PC-9 (cell line): Measurements from ENCODE around the gene SETD6. TPM values are rescaled to one million over a fixed set of nuclear protein-coding genes. Genes with fewer than 3 reads are reported as not detected.

Experiments
- BruUV-seq: library from RNA; stranded (reverse); fragments of 400-500 nt; replicated peaks from 2 replicates; lab custom pipeline; 2021; lab: Mats Ljungman, UMichigan
- CTCF ChIA-PET: fragments of 300-600 bp; sonication (Branson Sonifier 250); formaldehyde crosslinking; loops from one replicate; lab custom pipeline; 2022; ENCODE audit warnings: antibody characterized with exemption; lab: Charles Lee
- POLR2A ChIA-PET: fragments of 300-600 bp; sonication (Branson Sonifier 250); formaldehyde crosslinking; loops from one replicate; lab custom pipeline; 2022; ENCODE audit warnings: antibody characterized with exemption; ENCODE audit not compliant: unreplicated experiment; lab: Charles Lee
- DNase-seq, 2 experiments: peaks; one replicate each; pipeline versions ENCODE4 v3.0.0 to v3.0.0-alpha.2; 2015 to 2022; ENCODE audit warnings: mixed read lengths in 1 of 2
- H2AFZ ChIP-seq: fragments of 200-600 bp; sonication (generic); 2 replicates; pipeline ENCODE4 v1.8.1; 2017; ENCODE audit warnings: antibody characterized with exemption
- H3F3A ChIP-seq: fragments of 200-600 bp; sonication (generic); 2 replicates; pipeline ENCODE4 v1.8.1; 2017; ENCODE audit warnings: antibody characterized with exemption, mild to moderate bottlenecking, low read depth; ENCODE audit not compliant: insufficient read depth
- H3K27ac ChIP-seq: fragments of 200-600 bp; sonication (generic); 2 replicates; pipeline ENCODE4 v1.6.1; 2016; ENCODE audit warnings: mixed run types
- H3K27me3 ChIP-seq: fragments of 200-600 bp; sonication (generic); 2 replicates; pipeline ENCODE4 v1.6.1; 2016; ENCODE audit warnings: low read depth, mixed run types; ENCODE audit not compliant: insufficient read depth
- H3K36me3 ChIP-seq: fragments of 200-600 bp; sonication (generic); 2 replicates; pipeline ENCODE4 v1.6.1; 2016; ENCODE audit warnings: low read depth, mixed run types
- H3K4me1 ChIP-seq: fragments of 200-600 bp; sonication (generic); replicated peaks from 2 replicates; pipeline ENCODE4 v1.6.1; 2016; ENCODE audit warnings: mixed run types; ENCODE audit not compliant: insufficient read depth
- H3K4me2 ChIP-seq: fragments of 200-600 bp; sonication (generic); 2 replicates; pipeline ENCODE4 v1.6.1; 2017; ENCODE audit warnings: mixed run types
- H3K4me3 ChIP-seq: fragments of 200-600 bp; sonication (generic); 2 replicates; pipeline ENCODE4 v1.6.1; 2016; ENCODE audit warnings: mixed run types
- H3K79me2 ChIP-seq: fragments of 200-600 bp; sonication (generic); 2 replicates; pipeline ENCODE4 v1.6.1; 2017; ENCODE audit warnings: low read depth, mixed run types
- H3K9me2 ChIP-seq: fragments of 200-600 bp; sonication (generic); 2 replicates; pipeline ENCODE4 v1.8.1; 2017; ENCODE audit warnings: mild to moderate bottlenecking; ENCODE audit not compliant: insufficient read depth
- H3K9me3 ChIP-seq: fragments of 200-600 bp; sonication (generic); 2 replicates; pipeline ENCODE4 v1.8.1; 2016; ENCODE audit warnings: low read depth; ENCODE audit not compliant: insufficient read depth
- H4K20me1 ChIP-seq: fragments of 200-600 bp; sonication (generic); 2 replicates; pipeline ENCODE4 v1.8.1; 2017; ENCODE audit not compliant: insufficient read depth
- CTCF ChIP-seq: fragments of 200-600 bp; sonication (generic); conservative IDR thresholded peaks from 2 replicates; pipeline ENCODE4 v1.6.1; 2017; ENCODE audit warnings: mixed run types, antibody characterized with exemption, mild to moderate bottlenecking, moderate library complexity
- EZH2 ChIP-seq: fragments of 200-600 bp; sonication (generic); IDR thresholded peaks from 2 replicates; pipeline ENCODE4 v1.8.0; 2017; ENCODE audit warnings: antibody characterized with exemption, low read depth
- intact Hi-C: fragments of 100-400 bp; cut with micrococcal nuclease; formaldehyde crosslinking; loops from one replicate; pipeline ENCODE4 v1.10.0; 2022; ENCODE audit not compliant: unreplicated experiment
- total RNA-seq: library from RNA; stranded (reverse); gene quantifications from 2 replicates; pipeline ENCODE4 v1.2.3, GENCODE V29; 2021

SETD6 gene
- total RNA-seq, 1 experiment from 2014 or later: 21.4 TPM

GRCh38 chr16:58467905-58468304, 47.4 kb upstream of the SETD6 start:
- Histone ChIP-seq H4K20me1 (no peaks in the 10 kb centered on the region), H3K4me1 (no peaks in the 10 kb centered on the region), H3K27me3 (peaks cover 9% of the 10 kb centered on the region; the same call in 1 of the 2 replicates), H3K36me3 (no peaks in the 10 kb centered on the region), H3F3A (no peaks in the 10 kb centered on the region), H3K27ac (no peak overlapping the region), H3K4me3 (no peak overlapping the region), H3K9me3 (no peaks in the 10 kb centered on the region), H2AFZ (no peak overlapping the region), H3K79me2 (no peaks in the 10 kb centered on the region), H3K4me2 (no peak overlapping the region), H3K9me2 (no peaks in the 10 kb centered on the region)
- ChIA-PET CTCF (no interaction called here), POLR2A (no interaction called here)
- TF ChIP-seq CTCF (no peak), EZH2 (no peak)
- DNase-seq: no peak
- BruUV-seq: no TSS peak
- intact Hi-C loops: no loop called here

GRCh38 chr16:58471209-58471975, 43.9 kb upstream of the SETD6 start:
- ChIA-PET POLR2A (no interaction called here), CTCF (no interaction called here)
- Histone ChIP-seq H3F3A (no peaks in the 10 kb centered on the region), H3K36me3 (no peaks in the 10 kb centered on the region), H3K27ac (no peak overlapping the region), H3K79me2 (no peaks in the 10 kb centered on the region), H3K4me2 (no peak overlapping the region), H3K4me1 (no peaks in the 10 kb centered on the region), H2AFZ (no peak overlapping the region), H3K9me2 (no peaks in the 10 kb centered on the region), H4K20me1 (no peaks in the 10 kb centered on the region), H3K4me3 (no peak overlapping the region), H3K9me3 (no peaks in the 10 kb centered on the region), H3K27me3 (no peaks in the 10 kb centered on the region)
- no peak for DNase-seq
- BruUV-seq: no TSS peak
- no peak for TF ChIP-seq CTCF
- TF ChIP-seq EZH2: no peak
- intact Hi-C loops: no loop called here

- CTCF ChIA-PET: interaction anchor here (0.6 kb wide), 1 partner anchor 370 kb away, joined by 8 read pairs; no protein-coding TSS in a partner anchor
Observed at GRCh38 chr16:58472266-58472665, 43.1 kb upstream of the SETD6 start.

More at GRCh38 chr16:58472266-58472665, 43.1 kb upstream of the SETD6 start:
- no peak for TF ChIP-seq EZH2
- TF ChIP-seq CTCF: no peak
- POLR2A ChIA-PET: no interaction called here
- no peaks in the 10 kb centered on the region for H3K79me2 ChIP-seq
- peaks cover under 1% of the 10 kb centered on the region; the same call in 1 of the 2 replicates for H3K4me1 ChIP-seq
- H3K4me2 ChIP-seq: no peak overlapping the region
- no peaks in the 10 kb centered on the region for H3F3A ChIP-seq
- no peaks in the 10 kb centered on the region for H3K9me2 ChIP-seq
- no peak for DNase-seq
- H3K9me3 ChIP-seq: no peaks in the 10 kb centered on the region
- intact Hi-C loops: no loop called here
- H3K27ac ChIP-seq: no peak overlapping the region
- H3K4me3 ChIP-seq: no peak overlapping the region
- no peaks in the 10 kb centered on the region for H4K20me1 ChIP-seq
- no peak overlapping the region for H2AFZ ChIP-seq
- no TSS peak for BruUV-seq
- H3K27me3 ChIP-seq: no peaks in the 10 kb centered on the region
- H3K36me3 ChIP-seq: no peaks in the 10 kb centered on the region
